ENCODE data around the gene AK5.

The AK5 gene

DNA sequence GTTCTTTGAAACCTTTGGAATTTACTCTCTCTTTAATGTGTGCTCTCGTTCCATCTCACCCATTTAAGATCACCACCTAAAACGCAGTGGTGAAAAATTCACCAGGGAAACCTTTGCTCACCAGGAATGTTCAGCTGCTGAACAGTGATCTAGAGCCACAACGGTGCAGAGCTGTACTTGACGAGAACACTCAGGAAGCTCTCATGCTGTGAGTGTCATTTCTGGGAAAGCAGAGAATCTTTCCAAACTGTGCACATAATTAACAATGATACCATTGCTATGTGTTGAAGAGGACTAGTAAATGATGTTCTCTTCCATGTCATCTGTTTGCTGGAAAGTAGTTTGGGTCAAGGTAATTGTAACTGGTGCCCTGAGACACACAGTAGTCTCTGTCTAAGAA, 283.5 kb downstream of the AK5 start:
- FAIRE-seq (no peak), DNase-seq (ENCODE audit: insufficient read length, low spot score) (no peak)

GRCh38 chr1:77571642-77572041, 289.8 kb downstream of the AK5 start:
- no peak for DNase-seq (ENCODE audit: insufficient read length, low spot score)
- no peak for FAIRE-seq

GRCh38 chr1:77579547-77579946, 297.7 kb downstream of the AK5 start:
- FAIRE-seq (no peak), DNase-seq (ENCODE audit: insufficient read length, low spot score) (no peak)

DNA sequence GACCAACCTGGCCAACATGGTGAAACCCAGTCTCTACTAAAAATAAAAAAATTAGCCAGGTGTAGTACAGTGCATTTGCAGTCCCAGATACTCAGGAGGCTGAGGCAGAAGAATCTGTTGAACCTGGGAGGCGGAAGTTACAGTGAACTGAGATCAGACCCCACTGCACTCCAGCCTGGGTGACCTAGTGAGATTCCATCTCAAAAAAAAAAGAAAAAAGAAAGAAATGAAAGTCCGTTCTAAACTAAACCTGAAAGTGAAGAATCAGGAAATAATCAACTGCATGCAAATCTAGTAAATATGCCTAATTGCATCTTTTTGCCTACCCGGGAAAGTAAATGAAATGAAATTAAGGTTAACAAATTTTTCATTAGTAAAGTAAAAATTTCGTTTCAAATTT, 301.1 kb downstream of the AK5 start:
- DNase-seq (ENCODE audit: insufficient read length, low spot score) (no peak), FAIRE-seq (no peak)

GRCh38 chr1:77583483-77583882, 301.7 kb downstream of the AK5 start:
- DNase-seq (ENCODE audit: insufficient read length, low spot score): no peak
- peak; percentile 8 for FAIRE-seq

DNA sequence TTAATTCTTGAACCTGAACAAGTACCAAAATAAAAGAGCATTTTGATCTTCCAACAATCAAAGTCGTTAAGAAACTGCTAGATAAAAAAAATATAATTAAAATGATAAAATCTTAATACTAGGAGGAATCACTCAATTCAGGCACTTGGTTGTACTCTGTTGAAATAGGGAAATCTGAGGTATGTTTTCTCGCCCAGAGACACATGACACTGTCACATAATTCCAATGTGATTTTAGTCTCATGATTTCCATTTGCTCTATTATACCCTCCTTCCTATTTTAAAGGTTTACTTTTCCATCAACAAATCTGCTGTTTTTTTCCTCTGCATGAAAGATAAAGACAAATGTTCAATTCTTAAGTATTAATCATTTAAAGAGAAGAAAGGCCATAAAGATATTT, 303.1 kb downstream of the AK5 start:
- no peak for FAIRE-seq

GRCh38 chr1:77585610-77586314, 303.9 kb downstream of the AK5 start:
- FAIRE-seq: no peak
- DNase-seq (ENCODE audit: insufficient read length, low spot score): no peak

More for the DNA sequence above, 303.1 kb downstream of the AK5 start:
- no peak for DNase-seq (ENCODE audit: insufficient read length, low spot score)

GRCh38 chr1:77589231-77589630, 307.4 kb downstream of the AK5 start:
- FAIRE-seq: no peak
- no peak for DNase-seq (ENCODE audit: insufficient read length, low spot score)

- FAIRE-seq (no peak), DNase-seq (ENCODE audit: insufficient read length, low spot score) (no peak)
Observed at GRCh38 chr1:77590651-77591050, 308.8 kb downstream of the AK5 start.

DNA sequence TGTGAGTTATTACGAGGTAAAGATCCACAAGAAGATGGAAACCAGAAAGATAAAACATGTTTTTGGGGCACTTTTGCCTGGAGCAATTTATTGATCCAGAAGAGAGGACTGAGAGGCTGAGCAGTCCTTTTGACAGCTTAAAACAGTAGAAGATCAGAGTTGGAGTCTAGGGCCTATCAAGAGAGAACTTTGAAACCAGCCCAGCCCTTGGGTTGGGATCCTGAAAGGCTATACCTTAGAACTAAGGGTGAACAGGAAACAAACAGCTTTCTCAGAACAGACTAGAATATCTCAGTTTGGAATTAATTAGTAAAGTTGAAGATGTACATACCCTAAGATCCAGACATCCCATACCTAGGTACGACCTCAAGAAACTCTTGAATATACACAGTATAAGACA, 311.1 kb downstream of the AK5 start:
- FAIRE-seq (peak; percentile 4), DNase-seq (ENCODE audit: insufficient read length, low spot score) (no peak)

DNA sequence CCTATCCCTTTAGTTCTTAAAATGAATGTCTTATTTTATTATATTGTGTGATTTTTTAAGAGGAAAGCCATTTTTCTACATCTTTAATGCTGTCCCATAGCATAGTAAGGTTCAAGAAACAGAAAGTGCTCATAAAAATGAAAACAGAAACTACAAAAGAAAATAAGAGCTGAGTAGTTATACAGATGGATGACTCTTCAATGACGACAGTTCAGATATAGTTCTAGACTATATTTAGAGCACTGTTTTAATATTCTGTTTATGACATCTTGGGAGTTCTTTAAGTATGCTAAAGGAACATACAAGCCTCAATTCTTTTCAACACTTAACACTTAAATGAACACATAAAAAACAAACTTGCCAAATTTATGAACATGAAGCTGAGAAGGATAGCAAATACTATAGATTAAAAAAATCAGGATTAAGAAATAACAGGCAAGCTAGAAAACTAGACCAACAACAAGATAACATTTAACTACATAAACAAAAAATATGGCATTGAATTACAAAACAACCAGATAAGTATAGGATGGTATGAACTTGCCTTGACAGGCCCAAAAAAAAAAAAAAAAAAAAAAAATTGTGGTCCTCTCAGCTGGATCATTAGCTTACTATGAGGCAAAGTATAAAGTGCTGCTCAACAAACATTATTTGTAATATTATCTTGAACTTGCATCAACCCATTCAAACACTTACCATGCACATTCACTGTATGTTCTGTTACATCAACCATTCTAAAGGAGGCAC, 312.7 kb downstream of the AK5 start:
- DNase-seq (ENCODE audit: insufficient read length, low spot score) (no peak), FAIRE-seq (peak; percentile 52)

DNA sequence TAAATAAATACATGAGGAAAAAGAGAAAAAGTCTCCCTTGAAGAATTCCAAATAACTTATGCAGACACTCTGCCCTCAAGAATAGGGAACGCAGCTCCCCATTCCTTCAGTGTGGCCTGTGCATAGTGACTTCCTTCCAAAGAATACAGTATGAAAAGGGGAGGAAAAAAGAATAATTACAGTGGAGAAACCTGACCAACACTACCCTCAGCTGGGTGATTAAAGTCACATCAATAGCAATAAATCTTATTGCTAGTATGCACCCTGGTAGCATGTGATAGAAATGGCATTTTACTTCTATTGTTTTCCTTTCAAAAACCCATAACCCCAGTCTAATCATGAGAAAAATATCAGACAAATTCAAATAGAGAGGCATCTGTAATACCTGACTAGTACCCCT, 315.5 kb downstream of the AK5 start:
- no peak for FAIRE-seq
- DNase-seq (ENCODE audit: insufficient read length, low spot score): no peak

DNA sequence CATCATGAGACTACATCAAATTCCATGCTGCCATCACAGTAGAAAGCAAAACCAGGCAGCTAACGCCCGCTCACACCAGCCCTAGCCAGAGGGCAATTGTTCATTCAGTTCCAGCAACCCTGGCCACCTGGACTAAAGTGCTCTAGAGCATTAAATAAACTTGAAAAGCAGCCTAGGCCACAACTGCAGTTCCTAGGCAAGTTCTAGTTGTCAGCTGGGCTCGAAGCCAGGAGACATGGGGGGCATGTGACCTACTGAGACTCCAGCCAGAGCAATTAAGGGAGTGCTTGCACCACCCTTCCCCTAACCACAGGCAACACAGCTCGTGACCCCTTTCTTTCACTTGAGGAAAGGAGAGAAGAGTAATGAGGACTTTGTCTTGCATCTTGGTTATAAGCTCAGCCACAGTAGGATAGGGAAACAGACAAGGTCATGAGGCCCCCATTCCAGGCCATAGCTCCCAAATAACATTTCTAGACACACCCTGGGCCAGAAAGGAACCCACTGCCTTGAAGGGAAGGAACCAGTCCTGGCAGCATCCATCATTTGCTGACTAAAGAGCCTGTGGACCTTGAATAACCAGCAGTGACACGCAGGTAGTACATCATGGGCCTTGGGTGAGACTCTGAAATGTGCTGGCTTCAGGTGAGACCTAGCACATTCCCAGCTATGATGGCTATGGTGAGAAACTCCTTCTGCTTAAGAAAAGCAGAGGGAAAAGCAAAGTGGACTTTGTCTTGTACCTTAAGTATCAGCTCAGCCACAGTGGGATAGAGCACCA, 323.6 kb downstream of the AK5 start:
- no peak for DNase-seq (ENCODE audit: insufficient read length, low spot score)
- FAIRE-seq: no peak

DNA sequence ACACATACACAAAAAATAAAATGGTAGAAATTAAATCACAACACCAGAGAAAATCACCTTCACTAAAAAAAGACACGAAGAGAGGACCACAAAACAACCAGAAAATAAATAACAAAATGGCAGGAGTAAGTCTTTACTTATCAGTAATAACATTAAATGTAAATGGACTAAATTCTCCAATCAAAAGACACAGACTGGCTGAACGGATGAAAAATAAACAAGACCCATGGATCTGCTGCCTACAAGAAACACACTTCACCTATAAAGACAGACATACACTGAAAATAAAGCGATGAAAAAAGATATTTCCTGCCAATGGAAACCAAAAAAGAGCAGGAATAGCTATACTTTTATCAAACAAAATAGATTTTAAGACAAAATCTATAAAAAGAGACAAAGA, 327.1 kb downstream of the AK5 start:
- no peak for DNase-seq (ENCODE audit: insufficient read length, low spot score)
- FAIRE-seq: no peak
